WERI-Rb-1 (cell line): Measurements from ENCODE around the gene AP1S2.

Source experiments
- DNase-seq: peaks from one replicate; pipeline ENCODE4 v3.0.0-alpha.2; 2020
- H3K27ac ChIP-seq: fragments of 250-450 bp; sonication (Bioruptor Pico); 2 replicates; pipeline ENCODE4 v1.5.1; 2020; ENCODE audit warnings: mild to moderate bottlenecking, moderate library complexity
- H3K27me3 ChIP-seq: fragments of 250-450 bp; sonication (Bioruptor Pico); 2 replicates; pipeline ENCODE4 v1.5.1; 2021; ENCODE audit warnings: mild to moderate bottlenecking, low read depth, moderate library complexity; ENCODE audit not compliant: insufficient read depth, severe bottlenecking
- H3K36me3 ChIP-seq: fragments of 250-450 bp; sonication (Bioruptor Pico); 2 replicates; pipeline ENCODE4 v1.5.1; 2020; ENCODE audit warnings: mild to moderate bottlenecking, moderate library complexity
- H3K4me3 ChIP-seq: 2 replicates; pipeline ENCODE4 v1.5.1; 2011; ENCODE audit warnings: low read depth, mild to moderate bottlenecking, control low read depth, low read length
- H3K9me3 ChIP-seq: fragments of 250-450 bp; sonication (Bioruptor Pico); 2 replicates; pipeline ENCODE4 v1.5.1; 2021; ENCODE audit warnings: mild to moderate bottlenecking, moderate library complexity; ENCODE audit not compliant: severe bottlenecking
- TF ChIP-seq, protein P1 (sequence below): IDR thresholded peaks from 2 replicates; pipeline ENCODE4 v1.5.1; 2011; ENCODE audit warnings: low read depth, mild to moderate bottlenecking, control low read depth, inconsistent platforms, low read length

AP1S2 gene

DNA sequence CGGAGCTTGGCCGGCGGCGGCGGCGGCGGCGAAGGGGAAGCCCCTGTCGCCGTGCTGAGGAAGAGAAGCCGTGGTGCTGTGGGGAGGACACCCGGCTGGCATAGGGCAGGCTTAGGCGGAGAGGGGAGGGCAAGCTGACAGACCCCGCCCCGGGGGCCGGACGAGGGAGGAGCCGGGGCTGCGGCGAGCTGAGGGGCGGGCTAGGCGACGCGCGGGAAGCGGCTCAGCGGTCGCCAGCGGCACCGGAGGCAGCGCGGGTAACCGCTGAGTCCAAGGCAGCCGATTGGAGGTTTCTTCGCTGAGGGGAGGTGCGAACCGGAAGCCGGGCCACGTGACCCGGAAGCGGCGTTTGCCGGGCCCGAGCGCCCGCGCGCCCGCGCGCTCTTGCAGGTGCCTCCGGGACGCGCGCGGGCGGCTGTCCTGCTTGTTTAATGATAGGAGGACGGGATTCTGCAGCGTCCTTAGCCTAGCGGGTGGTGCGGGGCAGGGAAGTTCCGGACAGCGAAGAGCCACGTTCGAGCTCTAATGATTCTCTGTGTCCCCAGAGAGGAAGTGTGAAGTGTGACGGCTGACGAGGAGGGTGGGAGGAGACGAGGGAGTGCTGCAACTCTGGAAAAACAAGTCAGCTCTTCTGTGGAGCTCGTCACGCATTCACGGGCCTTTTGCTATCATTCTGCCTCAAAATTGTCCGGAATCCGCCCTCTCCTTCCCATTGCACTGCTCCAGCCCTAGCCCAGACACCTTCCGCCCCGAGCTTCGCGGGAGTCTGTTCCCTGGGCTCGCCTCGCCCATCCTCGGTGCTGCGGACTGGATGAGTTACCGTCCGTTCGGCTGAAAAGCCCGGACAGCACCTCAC lies at the start of gene AP1S2:
Gene AP1S2, minus strand, starts transcription at position 102 of the 856 bp plus-strand sequence. CDS start 2,289 bp downstream, outside the sequence.
- TF ChIP-seq, protein P1, sequence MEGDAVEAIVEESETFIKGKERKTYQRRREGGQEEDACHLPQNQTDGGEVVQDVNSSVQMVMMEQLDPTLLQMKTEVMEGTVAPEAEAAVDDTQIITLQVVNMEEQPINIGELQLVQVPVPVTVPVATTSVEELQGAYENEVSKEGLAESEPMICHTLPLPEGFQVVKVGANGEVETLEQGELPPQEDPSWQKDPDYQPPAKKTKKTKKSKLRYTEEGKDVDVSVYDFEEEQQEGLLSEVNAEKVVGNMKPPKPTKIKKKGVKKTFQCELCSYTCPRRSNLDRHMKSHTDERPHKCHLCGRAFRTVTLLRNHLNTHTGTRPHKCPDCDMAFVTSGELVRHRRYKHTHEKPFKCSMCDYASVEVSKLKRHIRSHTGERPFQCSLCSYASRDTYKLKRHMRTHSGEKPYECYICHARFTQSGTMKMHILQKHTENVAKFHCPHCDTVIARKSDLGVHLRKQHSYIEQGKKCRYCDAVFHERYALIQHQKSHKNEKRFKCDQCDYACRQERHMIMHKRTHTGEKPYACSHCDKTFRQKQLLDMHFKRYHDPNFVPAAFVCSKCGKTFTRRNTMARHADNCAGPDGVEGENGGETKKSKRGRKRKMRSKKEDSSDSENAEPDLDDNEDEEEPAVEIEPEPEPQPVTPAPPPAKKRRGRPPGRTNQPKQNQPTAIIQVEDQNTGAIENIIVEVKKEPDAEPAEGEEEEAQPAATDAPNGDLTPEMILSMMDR = no peak
- Histone ChIP-seq H3K36me3 (peaks cover 9% of the 10 kb centered on the region), H3K4me3 (peak within 1 kb of the TSS; percentile 79), H3K27me3 (no peaks in the 10 kb centered on the region), H3K27ac (peak within 1 kb of the TSS; percentile 87), H3K9me3 (no peaks in the 10 kb centered on the region)
- peak; percentile 97 for DNase-seq

DNA sequence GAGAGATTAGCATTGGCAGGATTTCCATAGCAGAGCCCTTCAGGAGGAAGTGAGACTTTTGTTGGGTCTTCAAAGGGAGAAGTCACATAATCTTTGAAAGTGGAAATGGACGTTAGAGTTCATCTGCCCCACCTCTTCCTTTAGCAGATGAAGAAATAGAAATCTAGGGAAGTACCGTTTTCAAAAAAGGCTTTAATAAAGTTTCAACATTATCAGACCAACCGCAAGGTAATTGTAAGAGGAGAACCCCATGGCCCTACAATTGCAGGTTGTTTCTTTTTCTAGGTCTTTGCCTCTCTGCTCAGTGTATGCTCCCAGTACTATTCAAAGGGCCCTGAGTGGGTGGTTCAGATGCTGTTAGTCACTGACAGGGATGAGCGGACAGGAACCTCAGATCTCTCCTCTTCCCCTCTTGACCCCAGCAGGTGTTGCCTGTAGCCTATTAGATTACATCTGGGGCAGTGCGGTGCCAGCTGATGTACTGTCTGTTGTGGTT lies 48.6 kb upstream of the AP1S2 start:
- DNase-seq = no peak
- H3K9me3 ChIP-seq = no peaks in the 10 kb centered on the region
- TF ChIP-seq, protein P1 = no peak
- no peaks in the 10 kb centered on the region for H3K36me3 ChIP-seq
- H3K4me3 ChIP-seq = no peak overlapping the region
- H3K27ac ChIP-seq = no peak overlapping the region
- H3K27me3 ChIP-seq = peaks cover 26% of the 10 kb centered on the region

DNA sequence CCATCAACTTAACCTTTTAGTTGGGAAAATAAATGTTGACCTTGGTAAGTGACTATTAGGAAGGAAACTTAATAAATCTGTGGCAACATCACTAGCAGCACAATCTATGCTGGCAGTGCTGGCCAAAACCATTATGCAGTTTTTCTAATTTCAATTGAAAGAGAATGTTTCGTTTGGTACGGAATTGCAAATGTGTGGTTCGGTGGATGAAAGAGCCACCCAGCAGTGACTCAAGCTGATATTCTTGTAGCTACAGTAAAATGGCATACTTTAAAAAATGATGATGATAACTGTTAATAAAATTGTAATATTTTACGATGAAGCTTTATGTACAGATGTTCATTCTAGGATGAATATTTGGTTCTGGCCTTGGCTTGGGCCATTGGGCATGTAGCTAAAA lies 40.7 kb upstream of the AP1S2 start:
- Histone ChIP-seq H3K27ac (no peak overlapping the region), H3K27me3 (peaks cover 23% of the 10 kb centered on the region), H3K36me3 (no peaks in the 10 kb centered on the region), H3K4me3 (no peak overlapping the region), H3K9me3 (no peaks in the 10 kb centered on the region)
- DNase-seq = no peak
- TF ChIP-seq, protein P1 = no peak

DNA sequence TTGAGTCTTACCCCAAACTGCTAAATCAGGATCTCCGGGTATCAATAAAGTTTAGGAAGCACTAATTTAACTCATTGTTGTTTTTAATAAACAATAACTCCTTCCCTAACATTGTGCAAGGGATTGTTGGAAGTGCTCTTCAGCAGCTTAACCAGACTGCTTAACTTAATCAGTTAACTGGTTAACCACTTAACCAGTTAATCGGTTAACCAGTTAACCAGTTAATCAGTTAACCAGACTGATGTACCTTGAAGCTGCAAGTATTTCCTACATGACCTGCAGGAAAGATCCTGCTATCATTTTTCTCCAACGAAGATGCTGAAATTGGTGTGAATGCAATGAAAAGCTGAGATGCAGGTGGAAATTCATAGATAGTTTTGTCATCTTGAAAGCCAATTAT lies 40.1 kb upstream of the AP1S2 start:
- Histone ChIP-seq H3K27ac (no peak overlapping the region), H3K27me3 (peaks cover 25% of the 10 kb centered on the region), H3K4me3 (no peak overlapping the region), H3K36me3 (no peaks in the 10 kb centered on the region), H3K9me3 (no peaks in the 10 kb centered on the region)
- TF ChIP-seq, protein P1 = no peak
- no peak for DNase-seq

DNA sequence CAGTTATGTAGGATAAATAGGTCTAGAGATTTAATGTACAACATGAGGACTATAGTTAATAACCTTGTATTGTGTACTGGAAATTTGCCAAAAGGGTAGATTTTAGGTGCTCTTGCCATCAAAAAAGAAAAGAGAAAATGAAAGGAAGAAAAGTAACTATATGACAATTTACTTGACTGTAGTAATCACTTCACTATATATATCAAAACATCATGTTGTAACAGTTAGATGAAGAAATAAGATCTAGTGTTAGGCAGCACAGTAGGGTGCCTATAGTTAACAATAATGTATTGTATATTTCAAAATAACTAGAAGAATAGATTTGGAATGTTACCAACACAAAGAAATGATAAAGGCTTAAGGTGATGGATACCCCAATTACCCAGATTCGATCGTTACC lies 35.9 kb upstream of the AP1S2 start:
- Histone ChIP-seq H3K9me3 (no peaks in the 10 kb centered on the region), H3K27ac (no peak overlapping the region), H3K36me3 (no peaks in the 10 kb centered on the region), H3K27me3 (peaks cover 50% of the 10 kb centered on the region), H3K4me3 (no peak overlapping the region)
- no peak for DNase-seq
- TF ChIP-seq, protein P1 = no peak

DNA sequence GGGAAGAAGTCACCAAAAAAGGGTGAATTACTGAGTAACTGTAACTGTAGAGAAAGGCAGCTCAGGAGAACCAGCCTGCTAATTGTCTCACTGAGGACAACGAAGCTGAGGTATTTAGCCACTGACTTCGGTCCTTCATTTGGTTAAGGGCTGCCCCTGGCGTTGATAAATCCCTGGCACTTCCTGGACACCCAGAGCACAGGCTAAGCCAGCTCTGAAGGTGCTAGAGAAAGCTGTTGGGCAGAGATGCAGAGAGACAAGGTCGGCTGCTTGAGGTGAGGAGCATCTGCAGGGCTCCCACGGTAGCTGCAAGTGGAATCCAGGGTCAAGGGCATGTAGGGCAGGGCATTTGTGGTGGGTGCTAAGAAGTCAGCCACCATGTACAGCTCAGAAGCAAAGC lies 33.4 kb upstream of the AP1S2 start:
- peaks cover 57% of the 10 kb centered on the region for H3K27me3 ChIP-seq
- H3K4me3 ChIP-seq = no peak overlapping the region
- TF ChIP-seq, protein P1 = no peak
- no peak overlapping the region for H3K27ac ChIP-seq
- H3K9me3 ChIP-seq = no peaks in the 10 kb centered on the region
- no peak for DNase-seq
- no peaks in the 10 kb centered on the region for H3K36me3 ChIP-seq
